ENCODE data around the gene CNIH4.
"Not testable (repeated sequence)": the region's sequence is repeated elsewhere in the genome, so short reads cannot be mapped to it uniquely, and the experiment has no call there.

Gene CNIH4

DNA sequence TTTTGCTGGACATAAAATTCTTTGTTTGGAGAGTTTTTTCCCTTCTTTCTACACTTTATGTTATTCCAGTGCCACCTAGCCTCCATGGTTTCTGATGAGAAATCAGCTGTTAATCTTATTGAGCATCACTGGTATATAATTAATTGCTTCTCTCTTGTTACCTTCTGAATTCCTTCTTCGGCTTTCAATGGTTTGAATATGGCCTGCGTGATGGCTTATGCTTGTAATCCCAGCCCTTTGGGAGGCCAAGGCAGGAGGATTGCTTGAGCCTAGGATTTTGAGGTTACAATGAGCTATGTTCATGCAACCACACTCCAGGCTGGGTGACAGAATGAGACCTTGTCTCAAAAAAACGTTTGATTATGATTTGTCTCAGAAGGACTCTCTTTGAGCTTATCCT is 13.0 kb upstream of the CNIH4 start:
- Histone ChIP-seq H3K9me3 (peaks cover 13% of the 10 kb centered on the region), H3K27me3 (no peaks in the 10 kb centered on the region), H3K27ac (no peak overlapping the region), H3K4me3 (ENCODE audit: low read depth in 1 of 2, low read length in 1 of 2) (no peak overlapping the region), H3K36me3 (no peaks in the 10 kb centered on the region), H3K4me1 (ENCODE audit: control insufficient read depth in 1 of 2, insufficient read depth in 1 of 2, low read depth in 1 of 2, low read length in 1 of 2) (peaks cover 6 to 10% of the 10 kb centered on the region in 2 experiments)
- TF ChIP-seq, protein P1, sequence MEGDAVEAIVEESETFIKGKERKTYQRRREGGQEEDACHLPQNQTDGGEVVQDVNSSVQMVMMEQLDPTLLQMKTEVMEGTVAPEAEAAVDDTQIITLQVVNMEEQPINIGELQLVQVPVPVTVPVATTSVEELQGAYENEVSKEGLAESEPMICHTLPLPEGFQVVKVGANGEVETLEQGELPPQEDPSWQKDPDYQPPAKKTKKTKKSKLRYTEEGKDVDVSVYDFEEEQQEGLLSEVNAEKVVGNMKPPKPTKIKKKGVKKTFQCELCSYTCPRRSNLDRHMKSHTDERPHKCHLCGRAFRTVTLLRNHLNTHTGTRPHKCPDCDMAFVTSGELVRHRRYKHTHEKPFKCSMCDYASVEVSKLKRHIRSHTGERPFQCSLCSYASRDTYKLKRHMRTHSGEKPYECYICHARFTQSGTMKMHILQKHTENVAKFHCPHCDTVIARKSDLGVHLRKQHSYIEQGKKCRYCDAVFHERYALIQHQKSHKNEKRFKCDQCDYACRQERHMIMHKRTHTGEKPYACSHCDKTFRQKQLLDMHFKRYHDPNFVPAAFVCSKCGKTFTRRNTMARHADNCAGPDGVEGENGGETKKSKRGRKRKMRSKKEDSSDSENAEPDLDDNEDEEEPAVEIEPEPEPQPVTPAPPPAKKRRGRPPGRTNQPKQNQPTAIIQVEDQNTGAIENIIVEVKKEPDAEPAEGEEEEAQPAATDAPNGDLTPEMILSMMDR (IDR thresholded peaks at IDR 0.05), result no peak

DNA sequence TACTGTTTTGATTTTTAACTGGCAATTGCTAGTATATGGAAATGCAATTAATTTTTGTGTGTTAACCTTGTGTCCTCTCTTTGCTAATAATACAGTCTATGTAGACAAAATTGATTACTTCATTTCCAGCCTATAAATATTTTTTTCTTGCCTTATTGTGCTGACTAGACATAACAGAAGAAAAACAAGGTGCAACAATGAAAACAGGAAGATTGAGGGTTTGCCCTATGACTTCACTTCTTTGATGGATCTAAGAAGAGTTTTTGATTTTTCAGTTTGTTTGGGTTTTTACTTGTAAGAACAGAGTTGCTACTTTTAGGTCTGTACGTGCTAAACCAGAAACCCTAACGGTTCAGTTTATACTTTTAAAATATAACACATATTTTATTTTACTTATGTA is 8.5 kb upstream of the CNIH4 start:
- Histone ChIP-seq H3K4me3 (ENCODE audit: low read depth in 1 of 2, low read length in 1 of 2) (no peak overlapping the region), H3K27ac (no peak overlapping the region), H3K36me3 (no peaks in the 10 kb centered on the region), H3K9me3 (peaks cover 13% of the 10 kb centered on the region), H3K27me3 (no peaks in the 10 kb centered on the region), H3K4me1 (ENCODE audit: control insufficient read depth in 1 of 2, insufficient read depth in 1 of 2, low read depth in 1 of 2, low read length in 1 of 2) (no peaks in the 10 kb centered on the region)
- TF ChIP-seq, protein P1 (IDR thresholded peaks at IDR 0.05), result no peak

DNA sequence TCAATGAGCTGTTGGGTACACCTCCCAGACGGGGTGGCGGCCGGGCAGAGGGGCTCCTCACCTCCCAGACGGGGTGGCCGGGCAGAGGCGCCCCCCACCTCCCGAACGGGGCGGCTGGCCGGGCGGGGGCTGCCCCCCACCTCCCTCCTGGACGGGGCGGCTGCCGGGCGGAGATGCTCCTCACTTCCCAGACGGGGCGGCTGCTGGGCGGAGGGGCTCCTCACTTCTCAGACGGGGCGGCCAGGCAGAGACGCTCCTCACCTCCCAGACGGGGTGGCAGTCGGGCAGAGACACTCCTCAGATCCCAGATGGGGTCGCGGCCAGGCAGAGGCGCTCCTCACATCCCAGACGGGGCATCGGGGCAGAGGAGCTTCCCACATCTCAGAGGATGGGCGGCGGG is 7.0 kb upstream of the CNIH4 start:
- not testable (repeated sequence) for H3K4me3 ChIP-seq (ENCODE audit: low read depth in 1 of 2, low read length in 1 of 2); H3K27ac ChIP-seq

DNA sequence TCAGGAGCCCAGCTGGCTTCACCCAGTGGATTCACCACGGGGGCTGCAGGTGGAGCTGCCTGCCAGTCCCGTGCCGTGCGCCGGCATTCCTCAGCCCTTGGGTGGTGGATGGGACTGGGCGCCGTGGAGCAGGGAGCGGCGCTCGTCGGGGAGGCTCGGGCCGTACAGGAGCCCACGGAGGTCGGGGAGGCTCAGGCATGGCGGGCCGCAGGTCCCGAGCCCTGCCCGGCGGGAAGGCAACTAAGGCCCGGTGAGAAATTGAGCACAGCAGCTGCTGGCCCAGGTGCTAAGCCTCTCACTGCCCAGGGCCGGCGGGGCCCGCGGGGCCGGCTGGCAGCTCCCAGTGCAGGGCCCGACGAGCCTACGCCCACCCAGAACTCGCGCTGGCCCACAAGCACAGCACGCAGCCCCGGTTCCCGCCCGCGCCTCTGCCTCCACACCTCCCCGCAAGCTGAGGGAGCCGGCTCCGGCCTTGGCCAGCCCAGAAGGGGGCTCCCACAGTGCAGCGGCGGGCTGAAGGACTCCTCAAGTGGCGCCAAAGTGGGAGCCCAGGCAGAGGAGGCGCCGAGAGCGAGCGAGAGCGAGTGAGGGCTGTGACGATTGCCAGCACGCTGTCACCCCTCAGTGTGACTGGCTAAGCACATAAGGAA is 4.1 kb upstream of the CNIH4 start:
- H3K4me3 ChIP-seq (ENCODE audit: low read depth in 1 of 2, low read length in 1 of 2); H3K36me3 ChIP-seq; H3K9me3 ChIP-seq; H3K4me1 ChIP-seq (ENCODE audit: control insufficient read depth in 1 of 2, insufficient read depth in 1 of 2, low read depth in 1 of 2, low read length in 1 of 2); H3K27ac ChIP-seq; H3K27me3 ChIP-seq: not testable (repeated sequence)

More for the DNA sequence above, 7.0 kb upstream of the CNIH4 start:
- not testable (repeated sequence) for H3K4me1 ChIP-seq (ENCODE audit: control insufficient read depth in 1 of 2, insufficient read depth in 1 of 2, low read depth in 1 of 2, low read length in 1 of 2); H3K9me3 ChIP-seq; H3K27me3 ChIP-seq; H3K36me3 ChIP-seq

DNA sequence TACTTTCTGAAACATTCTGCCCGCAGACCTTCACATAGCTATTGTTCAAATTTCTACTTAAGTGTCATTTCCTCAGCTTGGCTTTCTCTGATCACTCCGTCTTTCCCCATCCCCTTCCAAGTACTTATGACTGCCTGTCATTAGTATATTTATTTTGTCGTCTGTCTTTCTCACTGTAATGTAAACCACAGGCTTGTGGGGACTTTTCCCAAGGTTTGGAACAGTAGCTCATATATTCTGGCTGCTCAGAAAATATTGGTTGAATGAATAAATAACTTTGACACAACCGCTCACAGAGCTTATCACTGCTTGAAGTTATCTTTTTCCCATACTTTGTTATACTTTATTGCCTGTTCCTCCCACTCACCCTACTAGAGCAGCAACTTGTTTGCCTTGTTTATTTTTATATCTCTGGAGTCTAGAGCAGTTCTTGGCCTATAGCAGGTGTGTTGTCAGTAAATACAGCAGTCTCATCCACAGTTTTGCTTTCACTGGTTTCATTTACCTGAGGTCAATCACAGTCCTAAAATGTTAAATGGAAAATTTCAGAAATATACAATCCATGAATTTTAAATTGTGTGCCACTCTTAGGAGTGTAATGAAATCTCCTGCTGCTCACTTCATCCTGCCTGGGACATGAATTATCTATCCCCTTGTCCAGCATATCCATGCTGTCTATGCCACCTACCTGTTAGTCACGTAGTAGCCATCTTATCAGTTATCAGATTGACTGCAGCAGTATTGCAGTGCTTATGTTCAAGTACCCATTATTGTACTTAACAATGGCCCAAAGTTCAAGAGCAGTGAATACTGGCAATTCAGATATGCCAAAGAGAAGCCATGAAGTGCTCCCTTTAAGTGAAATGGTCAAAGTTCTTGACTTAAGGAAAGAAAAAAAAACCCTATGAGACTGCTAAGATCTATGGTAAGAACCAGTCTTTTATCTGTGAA is 2.4 kb upstream of the CNIH4 start:
- TF ChIP-seq, protein P1 (IDR thresholded peaks at IDR 0.05), result no peak
- peaks cover 25 to 26% of the 10 kb centered on the region in 2 experiments for H3K4me1 ChIP-seq (ENCODE audit: control insufficient read depth in 1 of 2, insufficient read depth in 1 of 2, low read depth in 1 of 2, low read length in 1 of 2)
- no peak overlapping the region for H3K27ac ChIP-seq
- no peaks in the 10 kb centered on the region for H3K27me3 ChIP-seq
- no peaks in the 10 kb centered on the region for H3K9me3 ChIP-seq
- no peak overlapping the region for H3K4me3 ChIP-seq (ENCODE audit: low read depth in 1 of 2, low read length in 1 of 2)
- H3K36me3 ChIP-seq, result no peaks in the 10 kb centered on the region

DNA sequence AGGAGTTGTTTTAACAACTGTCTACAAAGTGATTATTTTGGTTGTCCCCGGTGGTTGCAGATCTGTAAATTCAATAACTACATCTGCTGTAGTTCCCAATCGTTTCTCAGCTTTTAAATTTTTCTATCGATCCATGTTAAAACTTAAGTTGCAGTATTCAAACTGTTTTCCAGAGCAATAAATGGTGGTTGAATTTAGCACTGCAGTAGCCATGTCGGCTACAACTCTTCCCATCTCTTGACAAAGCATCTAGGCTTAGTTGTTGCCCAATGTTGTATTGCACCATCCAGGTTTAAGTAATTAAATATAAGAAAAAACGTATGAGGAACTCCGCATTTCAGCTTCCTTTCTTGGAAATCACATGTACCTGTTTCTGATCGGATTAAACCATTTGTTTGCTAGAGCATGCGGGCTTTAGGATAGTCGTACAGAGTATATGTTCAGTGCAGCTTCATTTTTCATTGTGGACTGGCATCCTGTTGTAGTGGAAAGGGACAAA is 996 bp downstream of the CNIH4 start:
- Histone ChIP-seq H3K9me3 (no peaks in the 10 kb centered on the region), H3K4me3 (ENCODE audit: low read depth in 1 of 2, low read length in 1 of 2) (peak overlapping the region; percentile 82 to 90), H3K27me3 (no peaks in the 10 kb centered on the region), H3K27ac (peak overlapping the region; percentile 94), H3K4me1 (ENCODE audit: control insufficient read depth in 1 of 2, insufficient read depth in 1 of 2, low read depth in 1 of 2, low read length in 1 of 2) (peaks cover 39 to 41% of the 10 kb centered on the region in 2 experiments), H3K36me3 (no peaks in the 10 kb centered on the region)
- TF ChIP-seq, protein P1 (IDR thresholded peaks at IDR 0.05), result peak; percentile 31
